Uterus (tissue), 2 donors: ENCODE results near the gene CLMN.

Experiments used
- CTCF ChIP-seq, 4 experiments: fragments of 200-600 bp in 2 of 4; fragments of 450-650 bp in 2 of 4; sonication (generic) in 2 of 4; IDR thresholded peaks; one replicate each; pipeline ENCODE4 v1.5.1; 2016 to 2019; ENCODE audit warnings: antibody characterized with exemption in 4 of 4, mild to moderate bottlenecking in 2 of 4, moderate library complexity in 1 of 4
- POLR2A ChIP-seq, 2 donors: fragments of 450-650 bp; IDR thresholded peaks; one replicate each; pipeline ENCODE4 v1.6.1; 2016; ENCODE audit warnings: antibody characterized with exemption in 2 of 2, mild to moderate bottlenecking in 1 of 2, moderate library complexity in 1 of 2

GRCh38 chr14:95291859-95292542, 27.7 kb downstream of the CLMN start:
- TF ChIP-seq POLR2A (IDR thresholded peaks at IDR 0.05) (no peak), CTCF (IDR thresholded peaks at IDR 0.05) (no peak)
